Measurements from ENCODE around the gene SPOPL.

Gene SPOPL

GRCh38 chr2:138602166-138602460 is 100.5 kb downstream of the SPOPL start:
- DNase-seq: no peak
- intact Hi-C loops (cut with DNase I; ENCODE audit: low total_unique reads): no loop called here
- Histone ChIP-seq H3K9me3 (no peaks in the 10 kb centered on the region), H3K27me3 (no peaks in the 10 kb centered on the region), H3K4me3 (no peak overlapping the region), H3K36me3 (no peaks in the 10 kb centered on the region), H3K27ac (no peak overlapping the region), H3K4me1 (no peaks in the 10 kb centered on the region)
- TF ChIP-seq, protein P1, sequence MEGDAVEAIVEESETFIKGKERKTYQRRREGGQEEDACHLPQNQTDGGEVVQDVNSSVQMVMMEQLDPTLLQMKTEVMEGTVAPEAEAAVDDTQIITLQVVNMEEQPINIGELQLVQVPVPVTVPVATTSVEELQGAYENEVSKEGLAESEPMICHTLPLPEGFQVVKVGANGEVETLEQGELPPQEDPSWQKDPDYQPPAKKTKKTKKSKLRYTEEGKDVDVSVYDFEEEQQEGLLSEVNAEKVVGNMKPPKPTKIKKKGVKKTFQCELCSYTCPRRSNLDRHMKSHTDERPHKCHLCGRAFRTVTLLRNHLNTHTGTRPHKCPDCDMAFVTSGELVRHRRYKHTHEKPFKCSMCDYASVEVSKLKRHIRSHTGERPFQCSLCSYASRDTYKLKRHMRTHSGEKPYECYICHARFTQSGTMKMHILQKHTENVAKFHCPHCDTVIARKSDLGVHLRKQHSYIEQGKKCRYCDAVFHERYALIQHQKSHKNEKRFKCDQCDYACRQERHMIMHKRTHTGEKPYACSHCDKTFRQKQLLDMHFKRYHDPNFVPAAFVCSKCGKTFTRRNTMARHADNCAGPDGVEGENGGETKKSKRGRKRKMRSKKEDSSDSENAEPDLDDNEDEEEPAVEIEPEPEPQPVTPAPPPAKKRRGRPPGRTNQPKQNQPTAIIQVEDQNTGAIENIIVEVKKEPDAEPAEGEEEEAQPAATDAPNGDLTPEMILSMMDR (IDR thresholded peaks at IDR 0.05): no peak

DNA sequence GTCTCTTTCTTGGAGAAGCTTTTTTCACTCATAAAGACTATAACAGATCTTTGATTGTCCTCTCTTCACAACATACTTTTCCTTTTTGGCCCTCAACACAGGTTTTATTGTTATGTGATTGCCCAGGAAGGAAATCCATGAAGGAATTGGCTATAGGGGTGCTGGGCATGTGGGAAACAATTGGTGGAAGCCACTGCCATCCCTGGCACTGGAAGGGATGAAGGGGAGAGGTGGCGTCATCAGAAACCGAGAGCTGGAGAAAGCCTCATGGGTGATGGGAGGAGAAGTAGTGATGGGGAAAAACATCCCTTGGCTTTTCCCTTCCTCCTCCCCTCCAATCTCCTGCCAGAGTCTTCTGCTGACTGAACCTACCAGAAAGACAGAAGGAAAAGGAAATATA is 106.2 kb downstream of the SPOPL start:
- intact Hi-C loops (cut with DNase I; ENCODE audit: low total_unique reads): no loop called here
- no peak for DNase-seq
- Histone ChIP-seq H3K36me3 (no peaks in the 10 kb centered on the region), H3K4me1 (no peaks in the 10 kb centered on the region), H3K27me3 (no peaks in the 10 kb centered on the region), H3K4me3 (no peak overlapping the region), H3K9me3 (no peaks in the 10 kb centered on the region), H3K27ac (no peak overlapping the region)
- TF ChIP-seq, protein P1 (IDR thresholded peaks at IDR 0.05): no peak

- H3K36me3 ChIP-seq: no peaks in the 10 kb centered on the region
- intact Hi-C loops (cut with DNase I; ENCODE audit: low total_unique reads): no loop called here
- H3K9me3 ChIP-seq: no peaks in the 10 kb centered on the region
- no peak overlapping the region for H3K27ac ChIP-seq
- TF ChIP-seq, protein P1 (IDR thresholded peaks at IDR 0.05): no peak
- H3K4me1 ChIP-seq: no peaks in the 10 kb centered on the region
- DNase-seq: no peak
- no peak overlapping the region for H3K4me3 ChIP-seq
- no peaks in the 10 kb centered on the region for H3K27me3 ChIP-seq
Observed at GRCh38 chr2:138609446-138609845, 107.9 kb downstream of the SPOPL start.

DNA sequence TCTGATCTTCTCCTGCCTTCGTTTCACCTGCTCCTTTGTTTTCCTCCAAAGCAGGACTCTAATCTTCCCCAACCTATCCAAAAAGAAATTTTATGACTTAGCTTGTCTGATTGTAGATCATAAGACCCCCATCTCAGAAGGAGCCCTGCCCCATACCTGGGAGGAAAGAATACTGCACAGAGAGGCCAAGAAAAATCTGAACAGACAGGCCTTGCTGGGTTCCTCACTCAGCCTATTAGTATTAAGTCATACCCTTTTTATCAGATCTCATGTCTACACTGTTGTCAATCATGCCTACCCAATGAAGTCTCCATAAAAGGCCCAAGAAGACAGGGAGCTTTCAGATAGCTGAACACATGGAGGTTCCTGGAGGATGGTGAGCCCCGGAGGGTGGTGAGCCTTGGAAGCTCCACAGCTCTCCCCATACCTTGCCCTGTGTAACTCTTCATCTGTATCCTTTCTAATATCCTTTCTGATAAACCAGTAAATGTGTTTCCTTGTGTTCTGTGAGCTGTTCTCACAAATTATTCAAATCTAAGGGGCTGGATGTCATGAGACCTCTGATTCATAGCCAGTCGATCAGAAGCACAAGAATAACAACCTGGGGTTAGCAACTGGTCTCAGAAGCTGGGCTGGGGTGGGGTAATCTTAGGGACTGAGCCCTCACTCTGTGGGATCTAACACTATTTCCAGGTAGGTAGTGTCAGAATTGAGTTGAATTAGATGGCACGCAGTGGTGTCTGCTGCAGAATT is 108.8 kb downstream of the SPOPL start:
- TF ChIP-seq, protein P1 (IDR thresholded peaks at IDR 0.05): no peak
- H3K4me1 ChIP-seq: no peaks in the 10 kb centered on the region
- H3K27me3 ChIP-seq: no peaks in the 10 kb centered on the region
- H3K9me3 ChIP-seq: no peaks in the 10 kb centered on the region
- no peak overlapping the region for H3K27ac ChIP-seq
- H3K4me3 ChIP-seq: no peak overlapping the region
- intact Hi-C loops (cut with DNase I; ENCODE audit: low total_unique reads): no loop called here
- DNase-seq: no peak
- H3K36me3 ChIP-seq: no peaks in the 10 kb centered on the region

GRCh38 chr2:138615257-138615656 is 113.7 kb downstream of the SPOPL start:
- Histone ChIP-seq H3K36me3 (no peaks in the 10 kb centered on the region), H3K27ac (no peak overlapping the region), H3K4me1 (no peaks in the 10 kb centered on the region), H3K9me3 (no peaks in the 10 kb centered on the region), H3K4me3 (no peak overlapping the region), H3K27me3 (no peaks in the 10 kb centered on the region)
- intact Hi-C loops (cut with DNase I; ENCODE audit: low total_unique reads): no loop called here
- no peak for DNase-seq
- TF ChIP-seq, protein P1 (IDR thresholded peaks at IDR 0.05): no peak

GRCh38 chr2:138617026-138617425 is 115.5 kb downstream of the SPOPL start:
- TF ChIP-seq, protein P1 (IDR thresholded peaks at IDR 0.05): no peak
- intact Hi-C loops (cut with DNase I; ENCODE audit: low total_unique reads): no loop called here

More at GRCh38 chr2:138617026-138617425, 115.5 kb downstream of the SPOPL start:
- H3K9me3 ChIP-seq: no peaks in the 10 kb centered on the region
- no peaks in the 10 kb centered on the region for H3K36me3 ChIP-seq
- no peak overlapping the region for H3K4me3 ChIP-seq
- no peak overlapping the region for H3K27ac ChIP-seq
- H3K27me3 ChIP-seq: no peaks in the 10 kb centered on the region
- no peak for DNase-seq
- H3K4me1 ChIP-seq: no peaks in the 10 kb centered on the region
